ENCODE data around the gene TMEM121. TPM values are rescaled to one million over a fixed set of nuclear protein-coding genes. Genes with fewer than 3 reads are reported as not detected.
"Not testable (repeated sequence)": the region's sequence is repeated elsewhere in the genome, so short reads cannot be mapped to it uniquely, and the experiment has no call there.

The TMEM121 gene
- total and polyA plus RNA-seq, 11 donors: 1.0 to 4.4 (median 1.9) TPM

DNA sequence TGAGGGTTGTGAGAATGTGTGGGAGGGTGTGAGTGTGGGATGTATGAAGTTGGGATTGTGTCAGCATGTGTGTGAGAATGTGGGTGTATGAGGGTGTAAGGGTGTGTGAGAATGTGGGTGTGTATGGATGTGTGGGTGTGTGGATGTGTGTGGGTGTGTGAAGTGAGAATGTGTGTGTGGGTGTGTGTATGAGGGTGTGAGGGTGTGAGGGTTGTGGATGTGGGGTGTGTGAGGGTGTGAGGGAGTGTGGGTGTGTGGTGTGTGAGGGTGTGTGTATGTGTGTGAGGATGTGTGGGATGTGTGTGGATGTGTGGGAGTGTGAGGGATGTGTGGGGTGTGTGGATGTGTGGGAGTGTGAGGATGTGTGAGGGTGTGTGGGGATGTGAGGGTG lies 37.0 kb downstream of the TMEM121 start:
- DNase-seq: no peak
- ATAC-seq: no peak

DNA sequence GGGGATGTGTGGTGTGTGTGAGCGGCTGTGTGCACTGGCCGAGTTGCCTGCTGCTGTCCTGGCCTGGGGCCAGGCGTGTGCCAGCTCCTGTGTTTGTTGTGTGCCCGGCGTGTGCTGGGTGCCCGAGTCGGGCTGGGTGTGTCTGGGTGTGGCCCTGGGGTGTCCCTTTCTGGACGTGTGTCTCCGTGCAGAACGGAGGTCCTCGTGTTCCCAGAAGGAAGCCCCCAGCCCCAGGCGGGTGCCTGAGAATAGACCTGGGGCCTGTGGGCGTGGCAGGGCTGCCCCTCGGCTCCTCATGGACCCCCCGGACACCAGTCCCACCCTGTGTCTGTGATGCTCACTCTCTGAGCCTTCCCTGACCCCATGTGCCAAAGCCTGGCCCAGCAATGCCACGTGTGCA lies 38.2 kb downstream of the TMEM121 start:
- WGBS, 4 donors: 59 to 66% (median 62%) methylated on average over 3 to 15 of the region's 16 CpGs
- intact Hi-C loops (cut with DNase I): loop anchor here in 5 of 10 donors (10.0 kb wide), 1 partner anchor 120 kb away; no protein-coding TSS in a partner anchor
- not testable (repeated sequence) for DNase-seq, H3K4me3 ChIP-seq, H3K27me3 ChIP-seq, ATAC-seq, H3K4me1 ChIP-seq, H3K9me3 ChIP-seq, H3K36me3 ChIP-seq, H3K27ac ChIP-seq

More for the DNA sequence above, 37.0 kb downstream of the TMEM121 start:
- Histone ChIP-seq H3K27ac (no peak overlapping the region), H3K27me3 (no peaks in the 10 kb centered on the region), H3K4me1 (no peaks in the 10 kb centered on the region), H3K9me3 (no peaks in the 10 kb centered on the region), H3K4me3 (no peak overlapping the region), H3K36me3 (no peaks in the 10 kb centered on the region)
- TF ChIP-seq, protein P1, sequence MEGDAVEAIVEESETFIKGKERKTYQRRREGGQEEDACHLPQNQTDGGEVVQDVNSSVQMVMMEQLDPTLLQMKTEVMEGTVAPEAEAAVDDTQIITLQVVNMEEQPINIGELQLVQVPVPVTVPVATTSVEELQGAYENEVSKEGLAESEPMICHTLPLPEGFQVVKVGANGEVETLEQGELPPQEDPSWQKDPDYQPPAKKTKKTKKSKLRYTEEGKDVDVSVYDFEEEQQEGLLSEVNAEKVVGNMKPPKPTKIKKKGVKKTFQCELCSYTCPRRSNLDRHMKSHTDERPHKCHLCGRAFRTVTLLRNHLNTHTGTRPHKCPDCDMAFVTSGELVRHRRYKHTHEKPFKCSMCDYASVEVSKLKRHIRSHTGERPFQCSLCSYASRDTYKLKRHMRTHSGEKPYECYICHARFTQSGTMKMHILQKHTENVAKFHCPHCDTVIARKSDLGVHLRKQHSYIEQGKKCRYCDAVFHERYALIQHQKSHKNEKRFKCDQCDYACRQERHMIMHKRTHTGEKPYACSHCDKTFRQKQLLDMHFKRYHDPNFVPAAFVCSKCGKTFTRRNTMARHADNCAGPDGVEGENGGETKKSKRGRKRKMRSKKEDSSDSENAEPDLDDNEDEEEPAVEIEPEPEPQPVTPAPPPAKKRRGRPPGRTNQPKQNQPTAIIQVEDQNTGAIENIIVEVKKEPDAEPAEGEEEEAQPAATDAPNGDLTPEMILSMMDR (IDR thresholded peaks at IDR 0.05): no peak
- no peak for TF ChIP-seq POLR2A (IDR thresholded peaks at IDR 0.05)
- intact Hi-C loops (cut with DNase I): loop anchor here in 5 of 10 donors (10.0 kb wide), 1 partner anchor 121 kb away; no protein-coding TSS in a partner anchor

DNA sequence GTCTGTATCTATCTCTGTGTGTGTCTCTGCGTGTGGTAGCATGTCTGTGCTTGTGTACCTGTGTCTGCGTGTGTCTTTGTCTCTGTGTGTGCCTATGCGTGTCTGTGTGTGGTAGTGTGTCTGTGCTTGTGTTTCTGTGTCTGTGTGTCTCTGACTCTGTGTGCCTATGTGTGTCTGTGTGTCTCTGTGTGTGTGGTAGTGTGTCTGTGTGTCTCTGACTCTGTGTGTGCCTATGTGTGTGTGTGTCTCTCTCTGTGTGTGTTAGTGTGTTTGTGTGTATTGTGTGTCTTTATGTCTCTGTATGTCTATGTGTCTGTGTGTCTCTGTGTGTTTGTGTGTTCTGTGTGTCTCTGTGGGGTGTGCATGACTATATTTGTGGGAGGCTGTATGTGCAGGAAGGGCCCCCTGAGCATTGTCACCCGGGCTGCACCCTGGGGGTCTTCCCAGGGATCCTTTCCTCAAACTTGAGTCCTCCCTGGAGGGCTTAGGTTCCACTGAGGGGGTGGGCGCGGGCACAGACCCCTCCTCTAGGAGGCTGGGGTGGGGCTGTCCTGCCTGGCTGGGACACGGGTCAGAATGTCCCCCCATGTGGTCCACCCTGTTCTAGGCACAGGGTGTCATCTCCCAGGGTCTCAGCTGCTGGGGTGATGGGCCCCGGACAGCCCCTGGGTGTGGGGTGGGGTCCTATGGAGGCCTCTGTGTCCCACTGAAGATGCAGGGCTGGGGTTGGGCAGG lies 39.0 kb downstream of the TMEM121 start:
- WGBS, 4 donors: 86 to 93% (median 88%) methylated on average over 3 to 8 of the region's 8 CpGs
- H3K27ac ChIP-seq, H3K9me3 ChIP-seq, H3K36me3 ChIP-seq, DNase-seq, H3K4me3 ChIP-seq, H3K27me3 ChIP-seq, H3K4me1 ChIP-seq, ATAC-seq: not testable (repeated sequence)
- intact Hi-C loops (cut with DNase I): loop anchor here in 7 of 10 donors (5.0 to 10.0 kb wide), 2 partner anchors 119 to 122 kb away; no protein-coding TSS in a partner anchor

DNA sequence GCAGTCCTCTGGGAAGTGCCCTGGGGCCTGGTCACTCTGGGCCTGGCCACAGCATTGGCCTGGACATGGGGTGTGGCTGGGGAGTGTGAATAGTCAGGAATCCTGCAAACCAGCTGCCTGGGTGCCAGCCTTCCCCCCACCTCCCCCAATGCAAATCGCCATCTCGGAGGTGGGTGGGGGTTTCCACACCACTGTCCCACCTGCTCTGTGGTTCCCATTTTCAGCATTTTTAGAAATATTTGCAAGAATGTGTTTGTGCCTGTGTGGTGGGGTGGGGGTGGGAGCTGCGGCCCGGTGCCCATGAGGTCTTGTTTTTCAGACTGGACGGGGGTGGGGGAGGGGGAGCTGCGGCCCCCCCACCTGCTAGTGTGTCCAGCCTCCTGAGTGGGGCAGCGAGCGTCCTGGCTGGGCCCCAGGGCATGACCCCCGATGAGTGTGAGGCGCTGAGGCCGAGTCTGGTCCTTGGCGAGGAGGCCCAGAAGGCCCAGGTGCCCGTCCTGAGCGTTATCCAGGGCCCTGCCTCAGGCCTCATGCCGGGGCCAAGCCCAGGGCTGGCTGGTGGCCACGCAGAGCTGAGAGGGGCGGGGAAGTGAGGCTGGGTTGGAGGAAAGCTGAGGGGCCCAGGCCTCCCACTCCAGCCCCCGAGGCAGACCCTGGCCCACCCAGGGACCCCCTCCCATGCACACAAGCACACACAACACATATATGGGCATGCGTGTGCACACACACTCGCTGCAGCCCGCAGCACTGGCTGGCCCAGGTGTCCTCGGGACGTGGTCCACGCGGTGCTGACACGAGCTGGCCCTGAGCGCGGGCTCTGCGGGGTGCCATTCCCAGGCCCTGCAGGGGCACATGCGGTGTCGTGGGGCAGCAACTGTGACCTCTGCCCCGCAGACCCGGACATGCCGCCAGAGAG lies 40.1 kb downstream of the TMEM121 start:
- ATAC-seq, H3K27me3 ChIP-seq, H3K27ac ChIP-seq, H3K36me3 ChIP-seq, H3K4me1 ChIP-seq, H3K4me3 ChIP-seq, H3K9me3 ChIP-seq, DNase-seq: not testable (repeated sequence)
- WGBS, 4 donors: 89 to 92% (median 90%) methylated on average over 5 to 26 of the region's 34 CpGs
- intact Hi-C loops (cut with DNase I): loop anchor here in 7 of 10 donors (5.0 to 10.0 kb wide), 2 partner anchors 118 to 121 kb away; no protein-coding TSS in a partner anchor

DNA sequence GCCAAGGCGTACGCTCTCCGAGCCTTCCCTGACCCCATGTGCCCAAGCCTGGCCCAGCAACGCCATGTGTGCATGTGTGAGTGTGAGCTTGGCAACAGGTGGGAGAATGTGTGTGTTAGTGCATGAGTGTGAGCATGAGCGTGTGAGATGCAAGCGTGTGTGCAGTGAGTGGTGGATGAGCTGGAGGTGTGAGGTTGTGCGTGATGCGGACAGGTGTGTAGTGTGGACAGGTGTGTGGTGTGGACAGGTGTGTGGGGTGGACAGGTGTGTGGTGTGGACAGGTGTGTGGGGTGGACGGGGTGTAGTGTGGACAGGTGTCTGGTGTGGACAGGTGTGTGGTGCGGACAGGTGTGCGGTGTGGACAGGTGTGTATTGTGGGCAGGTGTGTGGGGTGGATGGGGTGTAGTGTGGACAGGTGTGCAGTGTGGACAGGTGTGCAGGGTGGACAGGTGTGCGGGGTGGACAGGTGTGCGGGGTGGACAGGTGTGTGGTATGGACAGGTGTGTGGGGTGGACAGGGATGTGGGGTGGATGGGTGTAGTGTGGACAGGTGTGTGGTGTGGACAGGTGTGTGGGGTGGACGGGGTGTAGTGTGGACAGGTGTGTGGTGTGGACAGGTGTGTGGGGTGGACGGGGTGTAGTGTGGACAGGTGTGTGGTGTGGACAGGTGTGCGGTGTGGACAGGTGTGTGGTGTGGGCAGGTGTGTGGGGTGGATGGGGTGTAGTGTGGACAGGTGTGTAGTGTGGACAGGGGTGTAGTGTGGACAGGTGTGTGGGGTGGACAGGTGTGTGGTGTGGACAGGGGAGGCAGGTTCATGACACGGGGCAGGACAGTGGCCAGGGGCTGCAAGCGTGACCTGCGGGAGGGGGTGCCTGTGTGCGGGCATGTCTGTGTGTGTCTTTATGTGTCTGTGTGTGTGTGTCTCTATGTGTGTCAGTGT lies 41.1 kb downstream of the TMEM121 start:
- H3K27ac ChIP-seq, ATAC-seq, H3K9me3 ChIP-seq, H3K4me3 ChIP-seq, DNase-seq, H3K27me3 ChIP-seq, H3K36me3 ChIP-seq, H3K4me1 ChIP-seq: not testable (repeated sequence)
- WGBS, 4 donors: 82 to 89% (median 85%) methylated on average over 20 of the region's 20 CpGs
- intact Hi-C loops (cut with DNase I): loop anchor here in 7 of 10 donors (5.0 to 10.0 kb wide), 2 partner anchors 117 to 120 kb away; no protein-coding TSS in a partner anchor

DNA sequence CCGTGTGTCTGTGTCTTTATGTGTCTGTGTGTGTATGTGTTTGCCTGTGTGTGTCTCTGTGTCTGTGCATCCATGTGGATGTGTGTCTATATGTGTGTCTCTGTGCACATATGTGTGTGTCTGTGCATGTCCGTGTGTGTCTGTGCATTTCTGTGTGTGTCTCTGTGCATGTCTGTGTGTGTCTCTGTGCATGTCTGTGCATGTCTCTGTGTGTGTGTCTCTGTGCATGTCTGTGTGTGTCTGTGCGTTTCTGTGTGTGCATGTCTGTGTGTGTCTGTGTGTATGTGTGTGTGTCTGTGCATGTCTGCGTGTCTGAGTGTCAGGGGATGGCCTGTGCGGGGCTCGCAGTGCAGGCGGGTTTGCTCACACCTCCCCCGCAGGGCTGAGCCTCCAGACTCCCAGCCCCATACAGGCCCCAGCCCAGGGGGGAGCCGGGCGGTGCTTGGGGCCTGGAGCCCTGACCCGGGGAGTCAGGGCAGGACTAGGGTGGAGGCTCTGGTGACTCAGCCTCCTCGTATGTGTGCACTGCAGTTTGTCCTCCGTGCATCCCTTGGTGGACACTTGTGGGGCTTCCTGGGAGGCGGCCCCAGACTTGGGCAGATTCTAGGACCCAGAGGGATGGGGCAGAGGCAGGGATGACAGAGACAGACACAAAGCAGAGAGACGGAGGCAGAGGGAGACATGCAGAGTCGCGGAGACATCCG lies 41.9 kb downstream of the TMEM121 start:
- H3K4me3 ChIP-seq, H3K27me3 ChIP-seq, H3K4me1 ChIP-seq, H3K9me3 ChIP-seq, DNase-seq, H3K27ac ChIP-seq, ATAC-seq, H3K36me3 ChIP-seq: not testable (repeated sequence)
- 56 to 75% (median 66%) methylated on average over 3 to 18 of the region's 18 CpGs for WGBS, 4 donors
- intact Hi-C loops (cut with DNase I): loop anchor here in 7 of 10 donors (5.0 to 10.0 kb wide), 2 partner anchors 117 to 119 kb away; no protein-coding TSS in a partner anchor

All from heart left ventricle (tissue), 16 donors.